ENCODE measurements around the gene TSNAXIP1. TPM values are rescaled to one million over a fixed set of nuclear protein-coding genes. Genes with fewer than 3 reads are reported as not detected.

Gene TSNAXIP1
- total and polyA plus RNA-seq, 9 of the 15 experiments (the other 6 are each of a cell fraction or from before 2014, with no cell fraction given) = 0.03 to 0.24 (median 0.11) TPM; not detected in 4

DNA sequence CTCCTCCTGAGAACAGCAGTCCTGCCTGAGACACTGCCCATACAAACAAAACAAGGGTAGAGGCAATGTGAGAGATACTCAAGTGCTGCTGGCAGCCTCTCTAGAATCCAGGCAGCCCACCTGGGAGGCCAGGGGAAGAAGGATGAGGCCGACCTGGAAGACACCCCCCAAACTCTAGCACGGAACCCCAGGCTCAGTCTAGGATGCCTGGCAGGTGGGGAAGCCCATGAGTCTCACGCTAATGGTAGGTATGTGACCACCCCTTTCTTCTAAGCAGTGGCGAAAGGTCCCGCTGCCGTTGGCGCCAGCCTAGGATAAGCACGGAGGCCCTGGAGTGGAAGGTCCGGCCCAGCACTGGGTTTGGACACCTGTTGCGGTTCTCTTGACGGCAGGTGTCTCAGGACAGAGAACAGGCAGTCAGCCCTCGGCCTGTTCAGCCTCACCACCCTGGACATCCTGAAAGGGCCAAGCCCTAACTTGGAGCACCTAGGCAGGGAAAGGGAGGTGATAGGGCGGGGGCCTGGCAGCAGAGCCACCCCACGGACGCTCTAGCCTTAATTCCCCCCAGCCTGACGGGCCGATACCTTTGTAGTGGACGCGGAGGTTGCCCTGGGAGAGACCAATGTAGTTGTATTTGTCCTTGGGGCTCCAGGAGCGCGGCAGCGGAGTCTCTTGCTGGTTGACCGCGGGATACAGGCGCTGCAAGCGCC is 816 bp upstream of the TSNAXIP1 start:
- peak overlapping the region; percentile 92 for H3K4me2 ChIP-seq (ENCODE audit: insufficient read depth, low read length)
- H4K20me1 ChIP-seq (replicated peaks; ENCODE audit: control insufficient read depth, insufficient read depth, low read length) = 0 out of 2 replicates have a peak, but pooled peaks cover 5% of the 10 kb centered on the region
- H3K4me3 ChIP-seq = peak overlapping the region; percentile 98
- ATAC-seq = peak; percentile 8
- H3K4me1 ChIP-seq (replicated peaks in 1 of 2; ENCODE audit: control insufficient read depth in 2 of 2, insufficient read depth in 2 of 2, low read length in 2 of 2) = peaks cover 15 to 23% of the 10 kb centered on the region in 2 experiments; a peak in 4 of 5 replicates
- peak overlapping the region; percentile 86 for H3K27ac ChIP-seq (ENCODE audit: extremely low read depth, low read depth, low read length)
- FAIRE-seq = no peak
- intact Hi-C loops (cut with micrococcal nuclease) = loop anchor here (1.0 to 5.0 kb wide), 2 partner anchors 86 to 134 kb away; no protein-coding TSS in a partner anchor
- H3K27me3 ChIP-seq (ENCODE audit: control insufficient read depth in 2 of 2, insufficient read depth in 2 of 2, low read length in 2 of 2) = no peaks in the 10 kb centered on the region
- H2AFZ ChIP-seq (ENCODE audit: low read depth, low read length) = peak overlapping the region; percentile 85
- H3K36me3 ChIP-seq (ENCODE audit: control insufficient read depth, insufficient read depth, low read length) = peaks cover 37% of the 10 kb centered on the region; the same call in 2 of the 3 replicates
- peaks cover 42% of the 10 kb centered on the region for H3K79me2 ChIP-seq (ENCODE audit: control insufficient read depth, insufficient read depth, low read length)
- DNase-seq (ENCODE audit: extremely low read depth in 1 of 4, low spot score in 3 of 4) = no peak
- under 1% methylated on average over 25 of the region's 26 CpGs for WGBS (ENCODE audit: insufficient coverage, low coverage, missing lambda C conversion rate)
- BruUV-seq (replicated peaks) = no TSS peak
- in situ Hi-C loops (cut with MboI) = no loop called here
- H3K9me3 ChIP-seq (replicated peaks; ENCODE audit: control insufficient read depth, insufficient read depth, low read depth, low read length) = no peaks in the 10 kb centered on the region
- peak overlapping the region; percentile 95 for H3K9ac ChIP-seq (ENCODE audit: insufficient read depth in 1 of 2, low read depth in 2 of 2, low read length in 2 of 2)
- no peaks in the 10 kb centered on the region for H3K9me1 ChIP-seq (ENCODE audit: control insufficient read depth, insufficient read depth, low read length)
- ChIA-PET POLR2A (interaction anchor here (0.6 to 1.6 kb wide), 12 partner anchors 9 to 1363 kb away, joined by 3 to 12 read pairs (median 4); partner anchors contain the start of gene GFOD2), CTCF (ENCODE audit: low intra/inter-chr PET ratio) (no interaction called here)
- TF ChIP-seq PHB2 (IDR thresholded peaks at IDR 0.05; ENCODE audit: low read depth) (no peak), KDM2B (CRISPR knock-in tag; IDR thresholded peaks at IDR 0.05) (no peak), FOXP1 (CRISPR knock-in tag; IDR thresholded peaks at IDR 0.05) (peak; percentile 24; the same call in 1 of the 2 replicates), CEBPB (tag; IDR thresholded peaks at IDR 0.05) (no peak), TEAD4 (IDR thresholded peaks at IDR 0.05; ENCODE audit: low read length) (no peak), TEAD4 (CRISPR knock-in tag; IDR thresholded peaks at IDR 0.05; ENCODE audit: borderline replicate concordance) (peak; percentile 16; the same call in 1 of the 2 replicates), ZNF232 (CRISPR knock-in tag; IDR thresholded peaks at IDR 0.05) (0 out of 2 replicates have a peak, but pooled peaks have one; percentile 23), ZNF224 (CRISPR knock-in tag; IDR thresholded peaks at IDR 0.05) (0 out of 2 replicates have a peak, but pooled peaks have one; percentile 70), CHD1 (IDR thresholded peaks at IDR 0.05; ENCODE audit: low read length) (peak; percentile 85), RAD21 (CRISPR knock-in tag; conservative IDR thresholded peaks at IDR 0.05 in 1 of 2, IDR thresholded peaks at IDR 0.05 in 1 of 2) (peak in 1 of 2 experiments; percentile 20; a peak in 1 of 4 replicates), POLR2H (tag; IDR thresholded peaks at IDR 0.05; ENCODE audit: low read depth) (no peak)
- TF ChIP-seq, protein P1, sequence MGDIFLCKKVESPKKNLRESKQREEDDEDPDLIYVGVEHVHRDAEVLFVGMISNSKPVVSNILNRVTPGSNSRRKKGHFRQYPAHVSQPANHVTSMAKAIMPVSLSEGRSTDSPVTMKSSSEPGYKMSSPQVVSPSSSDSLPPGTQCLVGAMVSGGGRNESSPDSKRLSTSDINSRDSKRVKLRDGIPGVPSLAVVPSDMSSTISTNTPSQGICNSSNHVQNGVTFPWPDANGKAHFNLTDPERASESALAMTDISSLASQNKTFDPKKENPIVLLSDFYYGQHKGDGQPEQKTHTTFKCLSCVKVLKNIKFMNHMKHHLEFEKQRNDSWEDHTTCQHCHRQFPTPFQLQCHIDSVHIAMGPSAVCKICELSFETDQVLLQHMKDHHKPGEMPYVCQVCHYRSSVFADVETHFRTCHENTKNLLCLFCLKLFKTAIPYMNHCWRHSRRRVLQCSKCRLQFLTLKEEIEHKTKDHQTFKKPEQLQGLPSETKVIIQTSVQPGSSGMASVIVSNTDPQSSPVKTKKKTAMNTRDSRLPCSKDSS (IDR thresholded peaks at IDR 0.05; ENCODE audit: low read depth, partially characterized antibody) = no peak
- TF ChIP-seq, protein P2, sequence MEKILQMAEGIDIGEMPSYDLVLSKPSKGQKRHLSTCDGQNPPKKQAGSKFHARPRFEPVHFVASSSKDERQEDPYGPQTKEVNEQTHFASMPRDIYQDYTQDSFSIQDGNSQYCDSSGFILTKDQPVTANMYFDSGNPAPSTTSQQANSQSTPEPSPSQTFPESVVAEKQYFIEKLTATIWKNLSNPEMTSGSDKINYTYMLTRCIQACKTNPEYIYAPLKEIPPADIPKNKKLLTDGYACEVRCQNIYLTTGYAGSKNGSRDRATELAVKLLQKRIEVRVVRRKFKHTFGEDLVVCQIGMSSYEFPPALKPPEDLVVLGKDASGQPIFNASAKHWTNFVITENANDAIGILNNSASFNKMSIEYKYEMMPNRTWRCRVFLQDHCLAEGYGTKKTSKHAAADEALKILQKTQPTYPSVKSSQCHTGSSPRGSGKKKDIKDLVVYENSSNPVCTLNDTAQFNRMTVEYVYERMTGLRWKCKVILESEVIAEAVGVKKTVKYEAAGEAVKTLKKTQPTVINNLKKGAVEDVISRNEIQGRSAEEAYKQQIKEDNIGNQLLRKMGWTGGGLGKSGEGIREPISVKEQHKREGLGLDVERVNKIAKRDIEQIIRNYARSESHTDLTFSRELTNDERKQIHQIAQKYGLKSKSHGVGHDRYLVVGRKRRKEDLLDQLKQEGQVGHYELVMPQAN (IDR thresholded peaks at IDR 0.05; ENCODE audit: borderline replicate concordance) = peak; percentile 58; the same call in 1 of the 2 replicates
- TF ChIP-seq, protein P3, sequence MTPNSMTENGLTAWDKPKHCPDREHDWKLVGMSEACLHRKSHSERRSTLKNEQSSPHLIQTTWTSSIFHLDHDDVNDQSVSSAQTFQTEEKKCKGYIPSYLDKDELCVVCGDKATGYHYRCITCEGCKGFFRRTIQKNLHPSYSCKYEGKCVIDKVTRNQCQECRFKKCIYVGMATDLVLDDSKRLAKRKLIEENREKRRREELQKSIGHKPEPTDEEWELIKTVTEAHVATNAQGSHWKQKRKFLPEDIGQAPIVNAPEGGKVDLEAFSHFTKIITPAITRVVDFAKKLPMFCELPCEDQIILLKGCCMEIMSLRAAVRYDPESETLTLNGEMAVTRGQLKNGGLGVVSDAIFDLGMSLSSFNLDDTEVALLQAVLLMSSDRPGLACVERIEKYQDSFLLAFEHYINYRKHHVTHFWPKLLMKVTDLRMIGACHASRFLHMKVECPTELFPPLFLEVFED (CRISPR knock-in tag; conservative IDR thresholded peaks at IDR 0.05) = no peak

All from K562 (cell line).